Stomach (tissue), 4 donors: ENCODE results near the gene SMAP2.

ENCODE experiments used
- CTCF ChIP-seq, 7 experiments: fragments of 450-650 bp in 4 of 7; fragments of 200-600 bp in 3 of 7; sonication (generic) in 3 of 7; IDR thresholded peaks; one replicate each; pipeline ENCODE4 v1.5.1; 2016 to 2019; ENCODE audit warnings: antibody characterized with exemption in 7 of 7, control low read depth in 2 of 7, mild to moderate bottlenecking in 1 of 7
- EP300 ChIP-seq: sonication (generic); formaldehyde crosslinking; IDR thresholded peaks from one replicate; pipeline ENCODE4 v1.6.1; 2017; ENCODE audit warnings: antibody characterized with exemption
- POLR2A ChIP-seq, 4 donors: fragments of 450-650 bp; IDR thresholded peaks; one replicate each; pipeline ENCODE4 v1.6.1; 2016; ENCODE audit warnings: antibody characterized with exemption in 4 of 4, control low read depth in 2 of 4, mild to moderate bottlenecking in 1 of 4, moderate library complexity in 1 of 4
- POLR2AphosphoS5 ChIP-seq, 3 donors: sonication (generic); formaldehyde crosslinking; IDR thresholded peaks; one replicate each; pipeline ENCODE4 v1.6.1; 2016; ENCODE audit warnings: antibody characterized with exemption in 3 of 3

GRCh38 chr1:40384887-40385286 is 11.4 kb downstream of the SMAP2 start:
- TF ChIP-seq CTCF (IDR thresholded peaks at IDR 0.05) = no peak
- TF ChIP-seq POLR2A (IDR thresholded peaks at IDR 0.05) = no peak
- no peak for TF ChIP-seq POLR2AphosphoS5 (IDR thresholded peaks at IDR 0.05)
- TF ChIP-seq EP300 = no peak
